Stimulated activated naive CD8-positive, alpha-beta T cell treated with anti-CD3 and anti-CD28 coated beads, Interleukin-15, Interleukin-2, amounts not matched to agents 100 ng/mL and 50 ng/mL, for 24 hours (primary cell): ENCODE data around the gene SGIP1.
A peak's percentile ranks its signal among the peaks of the same experiment; 100 is the strongest.

Experiments used
- H3K27ac Mint-ChIP-seq: one replicate; pipeline ENCODE4 v1.8.0; 2021; ENCODE audit warnings: mild to moderate bottlenecking, mixed read lengths
- H3K27me3 Mint-ChIP-seq: one replicate; pipeline ENCODE4 v1.8.0; 2021; ENCODE audit warnings: mixed read lengths
- H3K36me3 Mint-ChIP-seq: one replicate; pipeline ENCODE4 v1.8.0; 2021; ENCODE audit warnings: low read depth, mixed read lengths
- H3K4me1 Mint-ChIP-seq: one replicate; pipeline ENCODE4 v1.8.0; 2021; ENCODE audit warnings: low read depth, mixed read lengths
- H3K4me3 Mint-ChIP-seq: one replicate; pipeline ENCODE4 v1.8.0; 2021; ENCODE audit warnings: mild to moderate bottlenecking, mixed read lengths
- H3K9me3 Mint-ChIP-seq: one replicate; pipeline ENCODE4 v1.8.0; 2021; ENCODE audit warnings: mixed read lengths

Gene SGIP1

DNA sequence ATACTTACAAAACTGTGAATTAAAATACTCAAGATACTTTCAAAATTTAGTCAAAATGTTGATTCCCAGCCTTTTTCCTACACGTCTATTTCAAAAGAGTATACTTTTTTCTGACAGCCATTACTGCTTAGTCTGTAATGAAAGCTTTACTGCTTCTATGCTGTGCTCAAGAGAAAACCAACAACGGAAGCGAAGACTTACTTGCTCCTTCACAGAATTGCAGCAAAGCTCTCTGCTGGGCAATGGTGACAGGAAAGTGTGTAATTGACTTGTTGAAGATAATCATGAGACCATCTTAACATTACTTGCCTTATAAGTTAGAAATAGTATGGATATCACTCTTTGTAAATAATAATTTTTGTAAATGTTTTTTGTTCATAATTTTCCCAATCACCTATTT is 216.6 kb downstream of the SGIP1 start:
- peaks cover 13% of the 10 kb centered on the region for H3K4me1 Mint-ChIP-seq
- no peaks in the 10 kb centered on the region for H3K36me3 Mint-ChIP-seq
- H3K4me3 Mint-ChIP-seq, result no peak overlapping the region
- H3K27me3 Mint-ChIP-seq, result peaks cover 82% of the 10 kb centered on the region
- H3K9me3 Mint-ChIP-seq, result no peaks in the 10 kb centered on the region
- H3K27ac Mint-ChIP-seq, result no peak overlapping the region

DNA sequence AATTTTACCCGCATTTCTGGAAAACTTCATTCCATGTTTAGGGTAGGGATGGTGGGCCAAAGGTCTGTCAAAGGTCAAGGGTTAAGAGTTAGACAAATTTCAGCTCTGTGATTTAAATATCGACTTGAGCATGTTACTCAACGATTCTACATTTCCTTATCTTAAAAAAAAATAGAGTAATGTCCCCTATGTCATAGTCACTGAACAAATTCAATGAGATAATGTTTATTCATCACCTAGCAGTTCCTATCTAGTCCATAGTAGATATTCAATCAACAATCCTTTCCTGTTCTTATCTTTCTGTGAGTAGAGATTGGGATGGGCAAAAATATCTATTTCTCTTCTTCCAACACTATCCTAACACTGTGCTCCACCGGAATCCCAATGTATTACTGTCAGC is 217.2 kb downstream of the SGIP1 start:
- no peak overlapping the region for H3K4me3 Mint-ChIP-seq
- peaks cover 13% of the 10 kb centered on the region for H3K4me1 Mint-ChIP-seq
- peaks cover 82% of the 10 kb centered on the region for H3K27me3 Mint-ChIP-seq
- H3K27ac Mint-ChIP-seq, result no peak overlapping the region
- H3K36me3 Mint-ChIP-seq, result no peaks in the 10 kb centered on the region
- H3K9me3 Mint-ChIP-seq, result no peaks in the 10 kb centered on the region

DNA sequence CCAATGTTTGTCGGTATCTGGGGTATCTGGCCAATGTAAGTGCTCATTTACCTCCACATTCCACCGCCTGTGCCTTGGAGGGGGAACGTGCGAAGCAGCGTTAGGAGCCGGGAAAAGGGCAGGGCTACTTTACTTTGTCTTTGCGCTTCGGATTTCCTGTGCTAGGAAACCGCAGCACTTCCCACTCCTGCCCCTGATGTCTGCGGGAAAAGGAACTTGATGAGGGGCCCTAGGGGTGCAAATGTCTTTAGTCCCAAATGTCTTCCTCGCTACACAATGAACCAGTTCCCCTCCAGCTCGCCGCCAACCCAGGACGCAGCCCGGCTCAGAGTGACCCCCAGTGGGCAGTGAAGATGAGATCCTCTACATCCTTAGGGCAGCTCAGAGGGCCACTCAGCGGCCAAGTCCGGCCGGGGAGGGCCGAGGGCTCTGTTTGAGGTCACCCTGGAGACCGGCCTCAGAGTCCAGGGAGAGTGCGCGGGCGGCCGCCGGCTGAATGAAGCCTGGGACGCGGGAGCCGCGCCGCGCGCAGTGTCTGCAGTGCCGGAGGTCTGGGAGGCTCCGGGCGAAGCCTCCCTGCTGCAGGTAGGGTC is 218.1 kb downstream of the SGIP1 start, which contains the start of gene DYNLT5:
Gene DYNLT5, plus strand, starts transcription at position 460 of the 593 bp plus-strand sequence. CDS start 2,200 bp downstream, outside the sequence.
- peaks cover 79% of the 10 kb centered on the region for H3K27me3 Mint-ChIP-seq
- H3K27ac Mint-ChIP-seq, result no peak within 1 kb of the TSS
- no peaks in the 10 kb centered on the region for H3K9me3 Mint-ChIP-seq
- H3K36me3 Mint-ChIP-seq, result no peaks in the 10 kb centered on the region
- peak within 1 kb of the TSS; percentile 70 for H3K4me3 Mint-ChIP-seq
- H3K4me1 Mint-ChIP-seq, result peaks cover 13% of the 10 kb centered on the region

DNA sequence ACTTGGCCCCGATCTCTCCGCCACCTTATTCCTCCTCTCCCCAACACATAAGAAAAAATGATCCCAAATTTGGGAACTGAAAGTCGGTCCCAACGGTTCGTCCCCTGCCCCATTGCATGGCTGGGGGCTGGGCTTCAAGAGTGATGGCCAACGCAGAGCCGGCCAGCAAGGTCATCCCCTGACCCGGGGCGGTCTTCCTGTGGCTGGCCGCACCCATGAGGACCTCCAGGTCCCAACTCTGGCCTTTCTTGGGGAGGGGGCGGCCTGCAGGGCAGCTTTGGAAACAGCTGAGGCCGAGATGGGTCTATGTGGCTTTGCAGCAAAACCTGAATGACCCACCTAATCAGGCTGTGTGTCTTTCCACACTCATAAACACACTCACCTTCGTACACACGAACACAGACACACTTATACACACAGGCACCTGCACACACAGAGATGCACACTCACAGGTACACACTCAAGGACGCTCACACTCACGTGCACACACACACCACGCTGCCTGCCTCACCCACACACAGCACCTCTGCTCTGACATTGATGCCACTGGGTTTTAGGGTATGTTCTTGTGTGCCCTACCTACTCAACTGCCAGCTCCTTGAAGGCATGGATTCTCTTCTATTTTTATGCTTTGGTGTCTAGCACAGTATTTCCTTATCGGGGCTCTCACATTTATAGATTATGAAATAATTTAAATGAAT is 218.9 kb downstream of the SGIP1 start:
- peaks cover 75% of the 10 kb centered on the region for H3K27me3 Mint-ChIP-seq
- H3K36me3 Mint-ChIP-seq, result no peaks in the 10 kb centered on the region
- peak overlapping the region; percentile 70 for H3K4me3 Mint-ChIP-seq
- peaks cover 13% of the 10 kb centered on the region for H3K4me1 Mint-ChIP-seq
- no peak overlapping the region for H3K27ac Mint-ChIP-seq
- no peaks in the 10 kb centered on the region for H3K9me3 Mint-ChIP-seq

DNA sequence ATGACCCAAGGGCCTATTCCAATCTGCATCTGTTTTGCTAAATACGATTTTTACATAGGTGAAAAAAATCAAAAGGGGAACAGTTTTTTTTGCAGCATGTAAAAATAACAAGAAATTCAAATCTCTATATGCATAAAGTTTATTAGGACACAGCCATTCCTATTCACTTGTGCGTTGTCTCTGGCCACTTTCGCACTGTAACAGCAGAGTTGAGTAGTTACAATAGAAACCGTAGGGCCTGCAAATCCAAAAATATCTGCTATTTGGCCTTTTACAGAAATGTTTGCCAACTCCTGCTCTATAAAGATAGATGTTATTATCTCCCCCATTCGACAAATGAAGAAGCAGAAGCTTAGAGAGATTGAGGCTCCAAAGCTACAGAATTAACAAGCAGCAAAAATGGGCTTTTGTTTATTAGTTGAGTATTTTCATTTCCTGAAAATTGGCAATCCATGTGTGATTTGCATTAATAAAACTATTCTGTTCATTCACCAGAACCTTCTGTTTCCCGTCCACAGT is 223.8 kb downstream of the SGIP1 start:
- no peak overlapping the region for H3K4me3 Mint-ChIP-seq
- H3K9me3 Mint-ChIP-seq, result no peaks in the 10 kb centered on the region
- no peak overlapping the region for H3K27ac Mint-ChIP-seq
- H3K4me1 Mint-ChIP-seq, result peaks cover 3% of the 10 kb centered on the region
- peaks cover 30% of the 10 kb centered on the region for H3K27me3 Mint-ChIP-seq
- no peaks in the 10 kb centered on the region for H3K36me3 Mint-ChIP-seq

DNA sequence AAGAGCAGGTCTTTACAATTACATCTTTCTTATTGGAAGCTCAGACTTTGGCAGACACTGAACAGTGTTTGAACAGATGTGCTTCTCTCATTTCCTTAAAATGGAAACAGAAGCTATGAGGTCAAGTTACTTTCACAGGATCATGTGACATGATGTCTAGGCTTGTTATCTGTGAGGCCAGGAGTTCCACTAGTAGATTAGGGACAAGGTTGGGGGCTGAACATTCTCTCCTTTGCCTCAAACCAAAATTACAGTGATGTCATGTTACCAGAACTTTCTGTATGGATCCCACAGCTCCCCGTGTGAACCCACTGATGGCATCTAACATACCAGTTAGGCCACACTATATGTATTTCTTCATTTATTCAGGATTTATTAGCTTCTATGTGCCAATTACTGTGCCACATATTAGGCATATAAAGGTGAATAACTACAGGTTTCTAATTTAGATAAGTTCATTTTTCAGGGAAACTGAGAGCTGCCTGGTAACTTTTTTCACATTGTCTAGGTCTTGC is 224.3 kb downstream of the SGIP1 start:
- Mint-ChIP-seq H3K4me1 (no peaks in the 10 kb centered on the region), H3K27ac (no peak overlapping the region), H3K36me3 (no peaks in the 10 kb centered on the region), H3K9me3 (no peaks in the 10 kb centered on the region), H3K27me3 (peaks cover 25% of the 10 kb centered on the region), H3K4me3 (no peak overlapping the region)

DNA sequence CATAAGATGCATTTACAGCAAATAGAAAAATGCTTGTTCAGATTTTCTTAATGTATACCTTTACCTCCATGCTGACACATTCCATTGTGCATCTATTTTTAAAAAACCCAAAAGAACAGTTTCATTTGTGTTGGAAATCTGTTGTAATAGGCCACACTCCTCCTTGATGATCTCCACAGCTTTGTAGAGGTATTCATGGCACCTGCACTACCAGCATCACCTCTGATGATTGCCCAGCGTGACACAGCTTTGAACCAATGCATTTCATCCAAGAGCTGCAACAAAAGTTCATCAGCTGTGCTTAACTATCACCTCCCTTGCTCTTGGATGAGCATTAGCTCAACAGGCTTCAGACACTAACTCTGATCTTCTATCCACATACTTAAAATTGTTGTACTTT is 226.6 kb downstream of the SGIP1 start:
- peaks cover 6% of the 10 kb centered on the region for H3K27me3 Mint-ChIP-seq
- H3K27ac Mint-ChIP-seq, result no peak overlapping the region
- H3K36me3 Mint-ChIP-seq, result no peaks in the 10 kb centered on the region
- no peaks in the 10 kb centered on the region for H3K4me1 Mint-ChIP-seq
- no peak overlapping the region for H3K4me3 Mint-ChIP-seq
- no peaks in the 10 kb centered on the region for H3K9me3 Mint-ChIP-seq

DNA sequence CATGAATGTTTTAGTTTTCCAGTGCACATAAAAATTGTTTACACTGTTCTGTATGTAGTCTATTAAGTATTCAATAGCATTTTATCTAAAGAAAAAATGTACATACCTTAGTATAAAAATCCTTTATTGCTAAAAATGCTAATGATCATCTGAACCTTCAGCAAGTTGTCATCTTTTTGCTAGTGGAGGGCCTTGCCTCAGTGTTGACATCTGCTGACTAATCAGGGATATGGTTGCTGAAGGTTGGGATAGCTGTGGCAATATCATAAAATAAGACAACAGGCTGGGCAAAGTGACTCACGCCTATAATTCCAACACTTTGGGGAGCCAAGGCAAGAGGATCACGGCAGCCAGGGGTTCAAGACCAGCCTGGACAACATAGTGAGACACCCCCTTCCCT is 227.3 kb downstream of the SGIP1 start:
- no peak overlapping the region for H3K4me3 Mint-ChIP-seq
- H3K36me3 Mint-ChIP-seq, result no peaks in the 10 kb centered on the region
- no peaks in the 10 kb centered on the region for H3K4me1 Mint-ChIP-seq
- H3K27me3 Mint-ChIP-seq, result peaks cover 6% of the 10 kb centered on the region
- no peak overlapping the region for H3K27ac Mint-ChIP-seq
- H3K9me3 Mint-ChIP-seq, result no peaks in the 10 kb centered on the region

DNA sequence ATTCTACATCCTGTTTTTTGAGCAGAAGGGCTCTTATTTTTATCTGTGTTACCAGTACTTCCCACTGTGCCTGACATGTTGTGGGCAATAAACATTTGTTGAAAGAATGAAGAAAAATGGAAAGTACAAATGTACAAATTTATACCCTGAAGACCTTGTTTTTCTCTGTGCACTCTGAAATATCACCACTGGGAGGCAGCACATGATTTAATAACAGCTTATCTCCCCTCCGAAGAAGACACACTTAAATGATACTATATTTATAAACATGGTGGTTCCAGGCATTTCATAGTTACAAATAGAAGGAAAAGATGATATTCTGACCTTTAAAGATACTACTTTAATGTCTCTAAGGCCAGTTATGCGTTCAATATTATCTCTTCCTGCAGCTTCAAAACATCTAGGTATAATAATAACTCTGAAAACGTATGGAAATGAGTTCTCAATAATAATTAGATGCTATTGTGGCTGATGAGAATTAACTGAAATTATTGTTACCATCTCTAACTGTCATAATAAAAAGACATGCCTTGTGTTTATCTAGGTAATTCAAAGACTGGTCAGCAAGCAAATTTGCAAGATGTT is 231.1 kb downstream of the SGIP1 start:
- Mint-ChIP-seq H3K4me1 (peaks cover 24% of the 10 kb centered on the region), H3K4me3 (no peak overlapping the region)

DNA sequence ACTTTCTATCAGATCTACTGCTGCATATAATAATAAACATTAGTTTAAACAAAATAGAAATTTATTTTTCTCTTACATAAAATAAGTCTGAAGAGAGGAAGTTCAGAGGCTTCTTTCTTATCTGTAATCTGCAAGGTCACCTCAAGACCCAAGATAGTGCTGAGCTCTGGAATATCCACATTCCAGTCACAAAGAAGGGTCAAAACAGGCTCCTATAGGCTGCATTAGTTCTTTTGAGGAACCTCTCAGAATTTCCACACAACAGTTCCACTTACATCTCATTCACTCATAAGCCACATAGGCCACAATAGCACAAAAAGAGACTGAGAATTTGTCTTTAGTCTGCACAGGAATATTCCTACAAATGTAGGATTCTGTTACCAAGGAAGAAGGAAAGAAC is 233.7 kb downstream of the SGIP1 start:
- no peaks in the 10 kb centered on the region for H3K27me3 Mint-ChIP-seq
- H3K4me1 Mint-ChIP-seq, result peaks cover 36% of the 10 kb centered on the region
- H3K27ac Mint-ChIP-seq, result no peak overlapping the region
- H3K9me3 Mint-ChIP-seq, result no peaks in the 10 kb centered on the region
- H3K36me3 Mint-ChIP-seq, result no peaks in the 10 kb centered on the region
- no peak overlapping the region for H3K4me3 Mint-ChIP-seq

More for the DNA sequence above, 231.1 kb downstream of the SGIP1 start:
- Mint-ChIP-seq H3K27ac (no peak overlapping the region), H3K36me3 (no peaks in the 10 kb centered on the region), H3K9me3 (no peaks in the 10 kb centered on the region), H3K27me3 (no peaks in the 10 kb centered on the region)

DNA sequence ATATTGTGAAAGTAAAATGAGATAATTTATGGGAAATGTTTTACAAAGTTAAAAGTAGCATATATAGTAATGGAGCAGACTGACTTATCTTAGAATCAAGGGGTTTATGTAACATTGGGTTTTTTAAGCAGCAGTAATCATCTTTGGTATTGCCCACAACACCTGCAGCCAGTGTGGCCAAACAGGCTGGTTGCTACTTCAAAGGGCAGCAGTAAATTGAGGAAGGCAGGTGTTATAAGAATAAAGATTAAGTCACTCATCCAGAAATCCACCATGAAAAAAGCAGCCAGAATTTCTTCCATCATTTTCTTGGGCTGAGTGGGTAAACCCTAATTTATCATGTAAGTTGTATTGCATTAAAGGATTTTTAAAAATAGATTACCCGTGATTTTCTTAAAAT is 235.0 kb downstream of the SGIP1 start:
- Mint-ChIP-seq H3K36me3 (no peaks in the 10 kb centered on the region), H3K4me3 (peak overlapping the region; percentile 22), H3K27me3 (no peaks in the 10 kb centered on the region), H3K4me1 (peaks cover 36% of the 10 kb centered on the region), H3K9me3 (no peaks in the 10 kb centered on the region), H3K27ac (no peak overlapping the region)

DNA sequence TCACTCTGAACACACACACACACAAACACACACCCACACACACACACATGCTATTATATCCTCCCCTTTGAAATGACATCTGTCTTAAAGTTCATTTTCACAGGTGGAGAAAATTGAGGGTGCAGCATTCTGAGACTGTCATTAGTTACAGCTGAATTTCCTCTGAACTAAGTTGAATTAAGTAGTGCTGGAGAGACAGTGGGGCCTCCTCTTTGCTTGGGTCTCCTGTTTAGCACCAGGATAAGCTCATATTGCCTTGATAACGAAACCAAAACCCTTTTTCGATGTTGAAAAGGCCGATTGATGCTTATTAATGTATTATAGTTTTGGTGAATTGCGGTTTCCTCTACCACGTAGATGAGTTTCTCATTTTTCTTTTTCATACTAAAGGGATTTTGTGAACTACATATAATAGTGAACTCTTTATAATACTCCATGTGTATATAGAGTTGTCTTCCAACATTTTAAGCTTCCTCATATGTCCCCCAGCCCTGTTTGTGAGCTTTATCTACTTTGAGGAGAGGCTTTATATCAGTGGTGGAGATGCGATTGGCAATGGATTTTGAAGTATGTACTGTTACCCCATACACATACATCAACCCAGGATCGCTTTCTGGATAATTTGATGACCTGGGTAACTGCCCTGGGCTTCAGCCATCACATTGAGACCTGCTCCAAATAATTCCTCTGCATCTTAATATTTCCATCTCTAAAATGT is 235.7 kb downstream of the SGIP1 start:
- no peaks in the 10 kb centered on the region for H3K36me3 Mint-ChIP-seq
- no peaks in the 10 kb centered on the region for H3K27me3 Mint-ChIP-seq
- peak overlapping the region; percentile 22 for H3K4me3 Mint-ChIP-seq
- no peaks in the 10 kb centered on the region for H3K9me3 Mint-ChIP-seq
- H3K27ac Mint-ChIP-seq, result peak overlapping the region; percentile 67
- H3K4me1 Mint-ChIP-seq, result peaks cover 36% of the 10 kb centered on the region

DNA sequence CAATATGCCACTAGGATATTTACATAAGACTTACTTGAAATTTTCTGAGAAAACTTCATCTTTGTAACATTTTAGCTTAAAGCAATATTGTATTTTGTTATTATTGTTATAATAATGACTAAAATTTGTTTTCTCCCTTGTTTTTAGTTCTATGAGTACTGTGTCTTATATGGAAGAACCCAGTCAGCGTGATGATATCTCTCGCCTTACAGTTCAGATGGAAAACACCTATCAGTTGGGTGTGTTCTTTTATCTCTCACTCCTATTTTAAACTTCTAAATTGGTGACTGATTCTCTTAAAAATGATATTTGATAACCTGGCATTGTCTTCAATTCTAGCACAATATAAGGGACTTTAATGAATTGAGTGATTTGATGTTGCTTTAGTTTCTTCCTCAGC is 236.3 kb downstream of the SGIP1 start:
- no peak overlapping the region for H3K27ac Mint-ChIP-seq
- H3K36me3 Mint-ChIP-seq, result no peaks in the 10 kb centered on the region
- H3K4me3 Mint-ChIP-seq, result peak overlapping the region; percentile 22
- H3K4me1 Mint-ChIP-seq, result peaks cover 36% of the 10 kb centered on the region
- no peaks in the 10 kb centered on the region for H3K9me3 Mint-ChIP-seq
- H3K27me3 Mint-ChIP-seq, result no peaks in the 10 kb centered on the region

DNA sequence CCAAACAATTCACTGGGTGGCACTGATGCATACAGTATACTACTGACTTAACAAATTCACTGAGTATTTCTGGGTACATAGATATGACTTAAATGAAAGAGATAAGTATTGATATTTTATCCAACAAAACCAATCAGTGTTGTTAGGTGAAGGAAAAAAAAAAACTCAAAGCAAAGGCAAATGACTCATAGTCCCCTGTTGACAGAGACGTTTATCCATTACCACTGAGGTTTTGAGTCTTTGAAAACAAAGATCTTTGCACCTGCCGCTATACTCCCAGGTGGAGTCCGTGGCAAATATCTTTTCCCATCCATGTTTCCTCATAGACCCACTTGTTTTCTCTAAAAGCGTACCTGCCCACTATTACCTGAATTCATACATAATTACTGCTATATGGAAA is 236.7 kb downstream of the SGIP1 start:
- H3K9me3 Mint-ChIP-seq, result no peaks in the 10 kb centered on the region
- no peak overlapping the region for H3K27ac Mint-ChIP-seq
- H3K4me3 Mint-ChIP-seq, result peak overlapping the region; percentile 22
- peaks cover 36% of the 10 kb centered on the region for H3K4me1 Mint-ChIP-seq
- H3K36me3 Mint-ChIP-seq, result no peaks in the 10 kb centered on the region
- no peaks in the 10 kb centered on the region for H3K27me3 Mint-ChIP-seq

DNA sequence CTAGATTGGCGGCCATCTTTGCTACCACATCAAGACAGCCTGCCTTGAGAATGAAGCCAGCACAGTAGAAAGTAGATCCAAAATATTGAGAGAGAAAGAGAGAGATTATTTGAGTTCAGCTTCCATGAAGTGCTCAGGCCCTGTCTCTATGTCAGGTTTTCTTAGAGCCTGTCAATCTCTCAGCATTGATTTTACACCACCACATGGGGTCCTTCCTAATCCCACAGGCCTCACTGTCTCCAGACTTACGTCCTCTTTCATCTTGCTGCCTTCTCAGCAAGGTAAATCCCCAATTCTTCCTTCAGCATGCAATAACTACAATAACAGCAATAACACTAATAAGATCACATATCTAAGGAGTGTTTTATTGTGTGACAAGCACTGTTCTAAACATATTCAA is 239.3 kb downstream of the SGIP1 start:
- Mint-ChIP-seq H3K36me3 (no peaks in the 10 kb centered on the region), H3K9me3 (no peaks in the 10 kb centered on the region), H3K4me3 (no peak overlapping the region), H3K4me1 (peaks cover 30% of the 10 kb centered on the region), H3K27me3 (no peaks in the 10 kb centered on the region), H3K27ac (no peak overlapping the region)
